H1 (cell line): Measurements from ENCODE around the gene NPBWR2. TPM values are rescaled to one million over a fixed set of nuclear protein-coding genes. Genes with fewer than 3 reads are reported as not detected.

Experiments
- CTCF ChIA-PET: fragments of 300-600 bp; sonication (Branson Sonifier 250); formaldehyde crosslinking; loops from one replicate; lab custom pipeline; 2021; ENCODE audit not compliant: partially characterized antibody; lab: Charles Lee
- POLR2A ChIA-PET: fragments of 300-600 bp; sonication (Branson Sonifier 250); formaldehyde crosslinking; loops from one replicate; lab custom pipeline; 2021; ENCODE audit warnings: inconsistent platforms; ENCODE audit not compliant: partially characterized antibody; lab: Charles Lee
- DNase-seq, 2 experiments: peaks; one replicate each; pipeline versions ENCODE4 v3.0.0 to v3.0.0-alpha.2; 2010 to 2022; ENCODE audit warnings: low spot score in 2 of 2, low read depth in 1 of 2, mixed read lengths in 1 of 2
- FAIRE-seq: peaks from 2 replicates; lab custom pipeline; 2011; peaks lifted over from hg19 to GRCh38; lab: Jason Lieb, UNC
- H2AFZ ChIP-seq: 2 replicates; pipeline ENCODE4 v1.8.1; 2012; ENCODE audit warnings: low read length, inconsistent platforms
- H2AK5ac ChIP-seq: 2 replicates; pipeline ENCODE4 v1.6.1; 2013; ENCODE audit warnings: low read depth, low read length
- H2BK120ac ChIP-seq: replicated peaks from 2 replicates; pipeline ENCODE3; 2013; ENCODE audit warnings: low read depth, low read length, inconsistent platforms
- H2BK12ac ChIP-seq: 2 replicates; pipeline ENCODE4 v1.6.1; 2013; ENCODE audit warnings: low read depth, low read length
- H2BK15ac ChIP-seq: 2 replicates; pipeline ENCODE4 v1.6.1; 2013; ENCODE audit warnings: low read length
- H2BK20ac ChIP-seq: 2 replicates; pipeline ENCODE4 v1.6.1; 2013; ENCODE audit warnings: low read length
- H2BK5ac ChIP-seq: 2 replicates; pipeline ENCODE4 v1.6.1; 2013; ENCODE audit warnings: low read depth, low read length
- H3K14ac ChIP-seq: 2 replicates; pipeline ENCODE4 v1.6.1; 2013; ENCODE audit warnings: inconsistent platforms; ENCODE audit not compliant: insufficient read length
- H3K18ac ChIP-seq: 2 replicates; pipeline ENCODE4 v1.6.1; 2013; ENCODE audit warnings: low read length; ENCODE audit errors: extremely low read depth
- H3K23ac ChIP-seq: 2 replicates; pipeline ENCODE4 v1.6.1; 2013; ENCODE audit warnings: inconsistent platforms; ENCODE audit not compliant: insufficient read length
- H3K23me2 ChIP-seq: 2 replicates; pipeline ENCODE4 v1.6.1; 2013; ENCODE audit warnings: low read depth, low read length
- H3K27ac ChIP-seq: 2 replicates; pipeline ENCODE4 v1.6.1; 2011; ENCODE audit warnings: low read depth, low read length, inconsistent platforms
- H3K27me3 ChIP-seq, 4 experiments: replicated peaks in 1 of 4; 1 replicate in 1 of 4; 2 replicates in 3 of 4; pipeline versions ENCODE4 v1.6.1 to v1.8.1; 2011 to 2013; ENCODE audit warnings: low read length in 3 of 4, mild to moderate bottlenecking in 3 of 4, inconsistent platforms in 2 of 4, mixed read lengths in 2 of 4, moderate library complexity in 1 of 4; ENCODE audit not compliant: control insufficient read depth in 3 of 4, insufficient read depth in 3 of 4; ENCODE audit errors: extremely low read depth in 1 of 4
- H3K36me3 ChIP-seq, 4 experiments: 2 replicates each; pipeline versions ENCODE4 v1.6.1 to v1.8.1; 2011 to 2013; ENCODE audit warnings: mild to moderate bottlenecking in 4 of 4, low read length in 3 of 4, moderate library complexity in 2 of 4, control low read depth in 1 of 4, inconsistent platforms in 1 of 4; ENCODE audit not compliant: insufficient read depth in 4 of 4, control insufficient read depth in 2 of 4
- H3K4ac ChIP-seq: replicated peaks from 2 replicates; pipeline ENCODE3; 2013; ENCODE audit warnings: low read length, low read depth, mixed read lengths, inconsistent platforms; ENCODE audit not compliant: insufficient read length
- H3K4me1 ChIP-seq, 4 experiments: replicated peaks in 1 of 4; 1 replicate in 1 of 4; 2 replicates in 3 of 4; pipeline versions ENCODE4 v1.6.1 to v1.8.1; 2011 to 2013; ENCODE audit warnings: low read length in 3 of 4, inconsistent platforms in 2 of 4, mixed read lengths in 1 of 4; ENCODE audit not compliant: insufficient read depth in 4 of 4, control insufficient read depth in 3 of 4
- H3K4me2 ChIP-seq, 2 experiments: 2 replicates each; pipeline versions ENCODE4 v1.6.1 to v1.8.1; 2011 to 2013; ENCODE audit warnings: low read depth in 2 of 2, low read length in 2 of 2, control low read depth in 1 of 2, inconsistent platforms in 1 of 2, mild to moderate bottlenecking in 1 of 2; ENCODE audit not compliant: insufficient read depth in 1 of 2
- H3K4me3 ChIP-seq, 4 experiments: fragments of 200-600, 300-600 bp in 1 of 4; sonication (generic), shearing (Covaris generic), sonication (Bioruptor Twin) in 1 of 4; 2 replicates each; pipeline versions ENCODE4 v1.5.1 to v1.8.1; 2011 to 2016; ENCODE audit warnings: low read length in 4 of 4, low read depth in 3 of 4, control low read depth in 2 of 4, inconsistent platforms in 2 of 4, mild to moderate bottlenecking in 2 of 4, mixed read lengths in 1 of 4, moderate library complexity in 1 of 4; ENCODE audit not compliant: insufficient read depth in 2 of 4; ENCODE audit errors: extremely low read depth in 1 of 4
- H3K56ac ChIP-seq: replicated peaks from 2 replicates; pipeline ENCODE3; 2013; ENCODE audit warnings: low read depth, mild to moderate bottlenecking, mixed read lengths, low read length, inconsistent platforms; ENCODE audit not compliant: insufficient read length
- H3K79me1 ChIP-seq: 2 replicates; pipeline ENCODE4 v1.6.1; 2013; ENCODE audit warnings: low read depth, low read length, control low read depth
- H3K79me2 ChIP-seq, 2 experiments: 2 replicates each; pipeline versions ENCODE4 v1.6.1 to v1.8.1; 2012 to 2013; ENCODE audit warnings: low read length in 2 of 2, mild to moderate bottlenecking in 2 of 2, inconsistent platforms in 1 of 2; ENCODE audit not compliant: insufficient read depth in 2 of 2, control insufficient read depth in 1 of 2
- H3K9ac ChIP-seq, 4 experiments: replicated peaks in 1 of 4; 1 replicate in 1 of 4; 2 replicates in 3 of 4; pipeline versions ENCODE4 v1.6.1 to v1.8.1; 2011 to 2013; ENCODE audit warnings: low read depth in 3 of 4, low read length in 3 of 4, control low read depth in 2 of 4, mild to moderate bottlenecking in 2 of 4, moderate library complexity in 2 of 4, inconsistent platforms in 1 of 4; ENCODE audit errors: extremely low read depth in 1 of 4
- H3K9me3 ChIP-seq, 2 experiments: 2 replicates each; pipeline versions ENCODE4 v1.6.1 to v1.8.1; 2012 to 2013; ENCODE audit warnings: mild to moderate bottlenecking in 2 of 2, moderate library complexity in 2 of 2, control low read depth in 1 of 2, inconsistent platforms in 1 of 2, low read depth in 1 of 2, low read length in 1 of 2, mixed read lengths in 1 of 2; ENCODE audit not compliant: insufficient read depth in 2 of 2
- H4K20me1 ChIP-seq, 2 experiments: replicated peaks in 1 of 2; 2 replicates each; pipeline versions ENCODE3 to v1.8.1; 2011 to 2013; ENCODE audit warnings: inconsistent platforms in 2 of 2, low read length in 2 of 2, mild to moderate bottlenecking in 1 of 2; ENCODE audit not compliant: insufficient read depth in 2 of 2, control insufficient read depth in 1 of 2
- H4K5ac ChIP-seq: 2 replicates; pipeline ENCODE4 v1.6.1; 2013; ENCODE audit warnings: low read length, low read depth, mixed read lengths, inconsistent platforms; ENCODE audit not compliant: insufficient read length
- H4K8ac ChIP-seq: 2 replicates; pipeline ENCODE4 v1.8.0; 2013; ENCODE audit warnings: mild to moderate bottlenecking, moderate library complexity, low read length, inconsistent platforms; ENCODE audit not compliant: insufficient read depth; ENCODE audit errors: extremely low read depth
- H4K91ac ChIP-seq: replicated peaks from 2 replicates; pipeline ENCODE3; 2013; ENCODE audit warnings: low read length, mixed read lengths, inconsistent platforms; ENCODE audit not compliant: insufficient read length
- ASH2L ChIP-seq: fragments of 200-600, 300-600 bp; sonication (generic); IDR thresholded peaks from one replicate; pipeline ENCODE4 v1.7.1; 2017; ENCODE audit warnings: low read length
- BACH1 ChIP-seq: IDR thresholded peaks from 2 replicates; pipeline ENCODE4 v1.6.1; 2012; ENCODE audit warnings: low read length, improper control_type of control experiment
- CEBPB ChIP-seq: IDR thresholded peaks from 2 replicates; pipeline ENCODE4 v1.6.1; 2012; ENCODE audit warnings: low read depth, low read length
- CREB1 ChIP-seq: IDR thresholded peaks from 2 replicates; pipeline ENCODE4 v1.6.1; 2012; ENCODE audit warnings: inconsistent platforms
- EGR1 ChIP-seq: IDR thresholded peaks from 2 replicates; pipeline ENCODE4 v1.6.1; 2011; ENCODE audit warnings: low read depth, low read length, borderline replicate concordance
- GTF2F1 ChIP-seq: IDR thresholded peaks from 2 replicates; pipeline ENCODE4 v1.6.1; 2012; ENCODE audit warnings: low read depth, low read length, improper control_type of control experiment, borderline replicate concordance
- HDAC2 ChIP-seq, 2 experiments: fragments of 300-600 bp in 1 of 2; sonication (generic) in 1 of 2; IDR thresholded peaks; 2 replicates each; pipeline ENCODE4 v1.6.1; 2011 to 2012; ENCODE audit warnings: low read depth in 2 of 2, low read length in 2 of 2, mild to moderate bottlenecking in 2 of 2, moderate library complexity in 2 of 2, borderline replicate concordance in 1 of 2, inconsistent platforms in 1 of 2
- KDM1A ChIP-seq: fragments of 200-600, 300-600 bp; sonication (generic); IDR thresholded peaks from 2 replicates; pipeline ENCODE4 v1.7.1; 2016; ENCODE audit warnings: mild to moderate bottlenecking, low read length, borderline replicate concordance
- MAX ChIP-seq: IDR thresholded peaks from 2 replicates; pipeline ENCODE4 v1.6.1; 2012; ENCODE audit warnings: inconsistent platforms
- PHF8 ChIP-seq: fragments of 200-600 bp; sonication (generic); conservative IDR thresholded peaks from 2 replicates; pipeline ENCODE4 v1.7.1; 2012; ENCODE audit warnings: low read depth, mild to moderate bottlenecking, inconsistent platforms, low read length, moderate library complexity
- RAD21 ChIP-seq, 2 experiments: IDR thresholded peaks in 1 of 2; conservative IDR thresholded peaks in 1 of 2; 2 replicates each; pipeline ENCODE4 v1.6.1; 2011; ENCODE audit warnings: low read depth in 2 of 2, low read length in 2 of 2, improper control_type of control experiment in 1 of 2, inconsistent platforms in 1 of 2, mild to moderate bottlenecking in 1 of 2, moderate library complexity in 1 of 2
- SP2 ChIP-seq: IDR thresholded peaks from 2 replicates; pipeline ENCODE4 v1.6.1; 2012; ENCODE audit warnings: mild to moderate bottlenecking, low read length, inconsistent platforms
- SUZ12 ChIP-seq: fragments of 200-600 bp; sonication (generic); IDR thresholded peaks from 2 replicates; pipeline ENCODE4 v1.6.1; 2012; ENCODE audit warnings: mild to moderate bottlenecking, inconsistent platforms, low read length, moderate library complexity, mixed read lengths
- TBP ChIP-seq: IDR thresholded peaks from 2 replicates; pipeline ENCODE4 v1.6.1; 2011; ENCODE audit warnings: low read depth, low read length, improper control_type of control experiment
- TCF12 ChIP-seq: IDR thresholded peaks from 2 replicates; pipeline ENCODE4 v1.6.1; 2011; ENCODE audit warnings: low read depth, mild to moderate bottlenecking, low read length
- WGBS, 2 experiments: shearing (Covaris generic) in 1 of 2; methylation state at CpG; one replicate each; pipeline versions ENCODE4 v1.1.6 to v1.1.7; 2013 to 2015; ENCODE audit warnings: low lambda C conversion rate in 2 of 2, mixed read lengths in 2 of 2, inconsistent platforms in 1 of 2, low coverage in 1 of 2, missing lambda C conversion rate in 1 of 2; ENCODE audit not compliant: insufficient replicate concordance in 2 of 2, insufficient coverage in 1 of 2, insufficient read length in 1 of 2; ENCODE audit errors: extremely low coverage in 1 of 2, missing lambda C conversion rate in 1 of 2; 5-methylcytosine and 5-hydroxymethylcytosine counted together
- polyA plus RNA-seq, 7 experiments: library from polyadenylated mRNA; depleted of rRNA in 3 of 7; stranded (reverse) in 5 of 7; unstranded in 2 of 7; fragments of >200 nt in 5 of 7; fragments of 200-250 nt in 2 of 7; gene quantifications; 1 replicate in 5 of 7; 2 replicates in 1 of 7; 4 replicates in 1 of 7; pipeline versions ENCODE4 v1.2.1 to v1.2.3, GENCODE V29; 2011 to 2013; ENCODE audit warnings: missing spikeins in 2 of 7, mixed read lengths in 2 of 7
- total RNA-seq: library from RNA; stranded (reverse); fragmentation: NEBNext Ultra II Directional; extraction: Animal tissue kit (Norgen Biotek cat#: 25700); gene quantifications from 2 replicates; pipeline ENCODE4 v1.2.1, GENCODE V29; 2021

The NPBWR2 gene
- total and polyA plus RNA-seq, 2 of the 8 experiments (the other 6 are each of a cell fraction or from before 2014, with no cell fraction given): not detected

GRCh38 chr20:64056639-64056888, 50.8 kb downstream of the NPBWR2 start:
- Histone ChIP-seq H3K27ac (no peak overlapping the region), H3K36me3 (no peaks in the 10 kb centered on the region), H2BK15ac (0 out of 2 replicates have a peak overlapping the region, but pooled peaks have one; percentile 98), H2BK5ac (no peak overlapping the region), H3K79me2 (no peaks in the 10 kb centered on the region), H3K4me2 (no peak overlapping the region), H4K91ac (no peak overlapping the region), H3K4me3 (no peak overlapping the region), H2AK5ac (no peak overlapping the region), H3K27me3 (peaks cover 0 to 9% (median 3%) of the 10 kb centered on the region in 4 experiments; a peak in 2 of 7 replicates), H3K23me2 (no peaks in the 10 kb centered on the region), H3K4me1 (peaks cover 0 to 18% (median 13%) of the 10 kb centered on the region in 4 experiments; a peak in 6 of 7 replicates), H3K4ac (no peak overlapping the region), H2BK12ac (no peak overlapping the region), H2BK20ac (no peak overlapping the region), H3K9ac (no peak overlapping the region), H2BK120ac (no peak overlapping the region), H3K14ac (no peak overlapping the region), H3K56ac (no peak overlapping the region), H4K5ac (no peak overlapping the region), H3K79me1 (no peaks in the 10 kb centered on the region), H2AFZ (no peak overlapping the region), H3K9me3 (no peaks in the 10 kb centered on the region), H3K23ac (no peak overlapping the region), H4K8ac (no peak overlapping the region), H3K18ac (no peak overlapping the region), H4K20me1 (no peaks in the 10 kb centered on the region)
- DNase-seq (no peak), FAIRE-seq (no peak)
- 81% methylated on average over 7 of the region's 7 CpGs; no CpG with 5 or more reads in 1 of the 2 experiments for WGBS, 2 experiments
- POLR2A ChIA-PET: interaction anchor here (1.7 to 1.8 kb wide), 2 partner anchors 12 to 17 kb away, joined by 8 to 9 read pairs; no protein-coding TSS in a partner anchor
- CTCF ChIA-PET: interaction anchor here (5.5 to 15.0 kb wide), 2 partner anchors 17 to 25 kb away, joined by 68 to 139 read pairs; partner anchors contain the start of genes LKAAEAR1, OPRL1 and RGS19
- TF ChIP-seq ASH2L (no peak), CEBPB (no peak), TCF12 (no peak), PHF8 (no peak), TBP (no peak), HDAC2 (IDR thresholded peaks at IDR 0.05; ENCODE audit: borderline replicate concordance in 1 of 2, low read depth in 2 of 2, low read length in 2 of 2) (no peak), KDM1A (no peak), CREB1 (no peak), RAD21 (IDR thresholded peaks at IDR 0.05 in 1 of 2, conservative IDR thresholded peaks at IDR 0.05 in 1 of 2; ENCODE audit: low read depth in 2 of 2, low read length in 2 of 2) (no peak), SP2 (no peak), EGR1 (no peak), SUZ12 (no peak), GTF2F1 (no peak), MAX (no peak), BACH1 (no peak)
